Right lobe of liver (tissue), 6 donors: ENCODE data around the gene CCDC136. TPM values are rescaled to one million over a fixed set of nuclear protein-coding genes. Genes with fewer than 3 reads are reported as not detected.

Experiments used
- ATAC-seq, 4 donors: fragments of 200-7000 bp; cut with Tn5 transposase; one replicate each; pipeline ENCODE4 v1.9.1; 2020; ENCODE audit warnings: mild to moderate bottlenecking in 4 of 4, moderate library complexity in 4 of 4
- DNase-seq, 3 donors: peaks; one replicate each; pipeline ENCODE4 v3.0.0-alpha.2; 2020
- H3K27ac ChIP-seq, 3 donors: fragments of 200-600 bp; one replicate each; pipeline ENCODE4 v1.8.0; 2022
- H3K27me3 ChIP-seq, 2 donors: fragments of 200-600 bp; one replicate each; pipeline ENCODE4 v1.8.0; 2022
- H3K36me3 ChIP-seq, 4 donors: fragments of 200-600 bp; sonication (generic) in 1 of 4; one replicate each; pipeline versions ENCODE4 v1.5.1 to v1.8.0; 2017 to 2022; ENCODE audit warnings: control low read depth in 1 of 4
- H3K4me1 ChIP-seq, 4 donors: fragments of 200-600 bp; sonication (generic) in 1 of 4; one replicate each; pipeline versions ENCODE4 v1.5.1 to v1.8.0; 2017 to 2022; ENCODE audit warnings: control low read depth in 1 of 4
- H3K4me3 ChIP-seq, 3 donors: fragments of 200-600 bp; one replicate each; pipeline ENCODE4 v1.8.0; 2022
- H3K9me3 ChIP-seq, 4 donors: fragments of 200-600 bp; sonication (generic) in 1 of 4; one replicate each; pipeline versions ENCODE4 v1.5.1 to v1.8.0; 2017 to 2022; ENCODE audit warnings: control low read depth in 1 of 4
- POLR2A ChIP-seq: fragments of 450-650 bp; IDR thresholded peaks from one replicate; pipeline ENCODE4 v1.6.1; 2017; ENCODE audit warnings: antibody characterized with exemption, mild to moderate bottlenecking
- WGBS: methylation state at CpG from one replicate; pipeline ENCODE4 v1.1.6; 2018; ENCODE audit warnings: low coverage, low lambda C conversion rate; ENCODE audit not compliant: insufficient coverage; ENCODE audit errors: missing lambda C conversion rate; 5-methylcytosine and 5-hydroxymethylcytosine counted together
- intact Hi-C, 2 donors: fragments of 100-400 bp; cut with DNase I; formaldehyde crosslinking; loops; one replicate each; pipeline versions ENCODE4 v1.11.2 to v1.14.1; 2022
- total RNA-seq, 6 experiments: library from RNA; depleted of rRNA in 2 of 6; stranded (reverse); fragments of >200 nt in 2 of 6; fragmentation: NEBNext Ultra II Directional in 3 of 6; extraction: Animal tissue kit (Norgen Biotek cat#: 25700) in 3 of 6; gene quantifications; one replicate each; pipeline versions ENCODE4 v1.1.0 to v1.2.4, GENCODE V29; 2016 to 2023
- TF ChIP-seq, protein P1 (sequence below), 4 donors: fragments of 200-600 bp in 3 of 4; fragments of 450-650 bp in 1 of 4; IDR thresholded peaks; one replicate each; pipeline versions ENCODE4 v1.5.1 to v1.8.0; 2016 to 2022; ENCODE audit warnings: antibody characterized with exemption in 4 of 4, mild to moderate bottlenecking in 2 of 4
- donor health status: DM: no; HTN: yes; CAD: no.
- donor health status: DM: no; HTN: no; CAD: no.
- donor health status: DM: no; HTN: no; CAD: no.
- donor health status: DM: no; HTN: yes; CAD: no.
- donor health status: DM: no; HTN: yes; CAD: no.

CCDC136 gene
- total RNA-seq, 6 experiments from 2014 or later, result 0.16 to 0.70 (median 0.20) TPM; not detected in 2

DNA sequence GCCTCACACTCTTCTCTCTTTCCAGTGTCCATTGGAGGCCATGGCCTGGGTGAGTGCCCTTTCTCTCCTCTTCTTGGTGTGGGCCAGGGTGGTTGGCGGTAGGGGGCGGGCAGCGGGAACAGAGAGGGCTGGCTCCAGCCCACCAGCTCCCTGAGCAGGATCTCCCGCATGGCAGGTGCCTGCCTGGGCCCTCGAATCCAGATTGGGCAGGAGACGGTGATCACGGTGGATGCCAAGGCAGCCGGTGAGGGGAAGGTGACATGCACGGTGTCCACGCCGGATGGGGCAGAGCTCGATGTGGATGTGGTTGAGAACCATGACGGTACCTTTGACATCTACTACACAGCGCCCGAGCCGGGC lies 57.4 kb downstream of the CCDC136 start:
- Histone ChIP-seq H3K27me3 (no peaks in the 10 kb centered on the region), H3K4me1 (no peaks in the 10 kb centered on the region), H3K27ac (no peak overlapping the region), H3K4me3 (no peak overlapping the region), H3K9me3 (no peaks in the 10 kb centered on the region), H3K36me3 (no peaks in the 10 kb centered on the region)
- intact Hi-C loops, result no loop called here
- ATAC-seq (no peak), DNase-seq (no peak)
- WGBS, result 90% methylated on average over 2 of the region's 16 CpGs
- TF ChIP-seq, protein P1, sequence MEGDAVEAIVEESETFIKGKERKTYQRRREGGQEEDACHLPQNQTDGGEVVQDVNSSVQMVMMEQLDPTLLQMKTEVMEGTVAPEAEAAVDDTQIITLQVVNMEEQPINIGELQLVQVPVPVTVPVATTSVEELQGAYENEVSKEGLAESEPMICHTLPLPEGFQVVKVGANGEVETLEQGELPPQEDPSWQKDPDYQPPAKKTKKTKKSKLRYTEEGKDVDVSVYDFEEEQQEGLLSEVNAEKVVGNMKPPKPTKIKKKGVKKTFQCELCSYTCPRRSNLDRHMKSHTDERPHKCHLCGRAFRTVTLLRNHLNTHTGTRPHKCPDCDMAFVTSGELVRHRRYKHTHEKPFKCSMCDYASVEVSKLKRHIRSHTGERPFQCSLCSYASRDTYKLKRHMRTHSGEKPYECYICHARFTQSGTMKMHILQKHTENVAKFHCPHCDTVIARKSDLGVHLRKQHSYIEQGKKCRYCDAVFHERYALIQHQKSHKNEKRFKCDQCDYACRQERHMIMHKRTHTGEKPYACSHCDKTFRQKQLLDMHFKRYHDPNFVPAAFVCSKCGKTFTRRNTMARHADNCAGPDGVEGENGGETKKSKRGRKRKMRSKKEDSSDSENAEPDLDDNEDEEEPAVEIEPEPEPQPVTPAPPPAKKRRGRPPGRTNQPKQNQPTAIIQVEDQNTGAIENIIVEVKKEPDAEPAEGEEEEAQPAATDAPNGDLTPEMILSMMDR (IDR thresholded peaks at IDR 0.05), result no peak
- no peak for TF ChIP-seq POLR2A

DNA sequence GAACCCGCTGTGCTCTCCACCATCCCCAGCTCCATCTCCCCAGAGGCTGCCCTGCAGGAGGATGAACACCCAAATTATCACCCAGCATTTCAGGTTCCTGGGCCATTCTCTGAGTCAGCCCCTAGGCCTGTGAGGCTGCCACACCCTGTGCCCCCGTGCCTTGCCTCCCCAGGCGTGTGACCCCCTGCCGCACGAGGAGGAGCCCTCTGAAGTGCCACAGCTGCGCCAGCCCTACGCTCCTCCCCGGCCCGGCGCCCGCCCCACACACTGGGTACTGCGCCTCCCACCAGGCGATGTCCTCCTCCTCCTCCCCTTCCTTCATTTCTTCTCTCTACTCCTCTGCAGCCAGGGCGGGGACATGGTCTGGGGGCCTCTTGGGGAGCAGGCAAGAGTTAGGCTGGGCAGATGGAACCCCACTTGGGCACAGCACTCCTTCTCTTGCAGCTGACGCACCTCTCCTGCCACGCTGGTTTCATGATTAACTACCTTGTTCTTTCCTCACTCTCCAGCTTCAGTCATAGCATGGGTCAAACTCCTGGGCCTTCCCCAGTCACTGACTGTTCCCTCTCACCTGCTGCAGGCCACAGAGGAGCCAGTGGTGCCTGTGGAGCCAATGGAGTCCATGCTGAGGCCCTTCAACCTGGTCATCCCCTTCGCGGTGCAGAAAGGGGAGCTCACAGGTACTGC lies 58.2 kb downstream of the CCDC136 start:
- 85% methylated on average over 12 of the region's 18 CpGs for WGBS
- TF ChIP-seq POLR2A, result no peak
- TF ChIP-seq, protein P1 (IDR thresholded peaks at IDR 0.05), result no peak
- Histone ChIP-seq H3K9me3 (no peaks in the 10 kb centered on the region), H3K27me3 (no peaks in the 10 kb centered on the region), H3K4me3 (no peak overlapping the region), H3K27ac (no peak overlapping the region), H3K4me1 (no peaks in the 10 kb centered on the region), H3K36me3 (no peaks in the 10 kb centered on the region)
- ATAC-seq (peak in 2 of 4 donors; percentile 24 to 26), DNase-seq (no peak)
- intact Hi-C loops, result no loop called here

DNA sequence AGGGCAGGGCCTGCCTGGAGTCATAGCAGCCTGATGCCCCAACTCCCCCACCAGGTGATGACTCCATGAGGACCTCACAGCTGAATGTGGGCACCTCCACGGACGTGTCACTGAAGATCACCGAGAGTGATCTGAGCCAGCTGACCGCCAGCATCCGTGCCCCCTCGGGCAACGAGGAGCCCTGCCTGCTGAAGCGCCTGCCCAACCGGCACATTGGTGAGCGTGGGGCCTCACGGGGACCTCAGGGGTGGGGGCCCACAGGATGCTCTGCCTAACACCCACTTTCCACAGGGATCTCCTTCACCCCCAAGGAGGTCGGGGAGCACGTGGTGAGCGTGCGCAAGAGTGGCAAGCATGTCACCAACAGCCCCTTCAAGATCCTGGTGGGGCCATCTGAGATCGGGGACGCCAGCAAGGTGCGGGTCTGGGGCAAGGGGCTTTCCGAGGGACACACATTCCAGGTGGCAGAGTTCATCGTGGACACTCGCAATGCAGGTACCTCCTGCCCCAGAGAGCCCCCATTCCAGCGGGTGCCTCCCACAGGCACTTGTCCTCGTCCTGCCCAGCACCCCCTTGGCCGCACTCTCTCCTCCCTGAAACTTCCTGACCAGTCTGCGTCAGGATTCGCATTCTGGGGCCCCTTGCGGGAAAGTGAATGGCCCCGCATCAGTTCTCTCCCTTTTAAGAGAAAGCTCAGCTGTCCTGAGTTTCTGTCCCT lies 60.9 kb downstream of the CCDC136 start:
- TF ChIP-seq POLR2A, result no peak
- TF ChIP-seq, protein P1 (IDR thresholded peaks at IDR 0.05), result no peak
- no peak overlapping the region for H3K27ac ChIP-seq
- intact Hi-C loops, result no loop called here
- ATAC-seq, result no peak
- H3K9me3 ChIP-seq, result no peaks in the 10 kb centered on the region
- no CpG with 5 or more reads among the region's 28 CpGs for WGBS
- no peaks in the 10 kb centered on the region for H3K27me3 ChIP-seq
- H3K4me1 ChIP-seq, result no peaks in the 10 kb centered on the region
- no peaks in the 10 kb centered on the region for H3K36me3 ChIP-seq
- H3K4me3 ChIP-seq, result no peak overlapping the region
- no peak for DNase-seq

DNA sequence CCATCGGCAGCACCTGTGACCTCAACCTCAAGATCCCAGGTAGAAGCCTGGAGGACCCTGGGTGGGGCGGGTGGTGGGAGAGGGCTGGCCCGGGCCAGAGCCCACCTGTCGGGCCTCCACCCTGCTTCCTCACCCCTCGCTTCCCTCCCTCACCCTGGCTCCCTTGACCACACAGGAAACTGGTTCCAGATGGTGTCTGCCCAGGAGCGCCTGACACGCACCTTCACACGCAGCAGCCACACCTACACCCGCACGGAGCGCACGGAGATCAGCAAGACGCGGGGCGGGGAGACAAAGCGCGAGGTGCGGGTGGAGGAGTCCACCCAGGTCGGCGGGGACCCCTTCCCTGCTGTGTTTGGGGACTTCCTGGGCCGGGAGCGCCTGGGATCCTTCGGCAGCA lies 62.0 kb downstream of the CCDC136 start:
- DNase-seq, result no peak
- WGBS, result 20% methylated on average over 3 of the region's 23 CpGs
- no peaks in the 10 kb centered on the region for H3K4me1 ChIP-seq

More for the DNA sequence above, 62.0 kb downstream of the CCDC136 start:
- H3K4me3 ChIP-seq, result no peak overlapping the region
- H3K27me3 ChIP-seq, result no peaks in the 10 kb centered on the region
- H3K36me3 ChIP-seq, result no peaks in the 10 kb centered on the region
- ATAC-seq, result no peak
- no peak overlapping the region for H3K27ac ChIP-seq
- intact Hi-C loops, result no loop called here
- TF ChIP-seq, protein P1 (IDR thresholded peaks at IDR 0.05), result no peak
- TF ChIP-seq POLR2A, result no peak
- H3K9me3 ChIP-seq, result no peaks in the 10 kb centered on the region
